WTC11 (cell line): ENCODE measurements around the gene CABP1. TPM values are rescaled to one million over a fixed set of nuclear protein-coding genes. Genes with fewer than 3 reads are reported as not detected.

Experiments
- ATAC-seq: fragments of 200-7000 bp; cut with Tn5 transposase; 2 replicates; pipeline ENCODE4 v1.10.0; 2021; ENCODE audit warnings: mild to moderate bottlenecking, moderate library complexity
- CTCF ChIA-PET: fragments of 300-600 bp; sonication (Branson Sonifier 250); formaldehyde crosslinking; loops from one replicate; lab custom pipeline; 2021; ENCODE audit warnings: antibody characterized with exemption; lab: Charles Lee
- POLR2A ChIA-PET: fragments of 350-600 bp; sonication (Branson Sonifier 250); formaldehyde crosslinking; loops from one replicate; lab custom pipeline; 2021; ENCODE audit warnings: antibody characterized with exemption; lab: Charles Lee
- DNase-seq: peaks from one replicate; pipeline ENCODE4 v3.0.0; 2021; ENCODE audit warnings: low spot score
- H3K27ac Mint-ChIP-seq: 2 replicates; pipeline ENCODE4 v1.8.0; 2021; ENCODE audit warnings: mixed read lengths
- H3K27me3 Mint-ChIP-seq: 2 replicates; pipeline ENCODE4 v1.8.0; 2021; ENCODE audit warnings: low read depth, mild to moderate bottlenecking, moderate library complexity, mixed read lengths
- H3K36me3 Mint-ChIP-seq: 2 replicates; pipeline ENCODE4 v1.8.0; 2021; ENCODE audit warnings: mixed read lengths
- H3K4me1 Mint-ChIP-seq: 2 replicates; pipeline ENCODE4 v1.8.0; 2022; ENCODE audit warnings: mixed read lengths
- H3K4me3 Mint-ChIP-seq: 2 replicates; pipeline ENCODE4 v1.8.0; 2021; ENCODE audit warnings: mild to moderate bottlenecking, moderate library complexity, mixed read lengths
- H3K9me3 Mint-ChIP-seq: 2 replicates; pipeline ENCODE4 v1.8.0; 2021; ENCODE audit warnings: mixed read lengths
- JAZF1 ChIP-seq: fragments of 250-450 bp; sonication (Bioruptor Pico); IDR thresholded peaks from 2 replicates; pipeline ENCODE4 v1.9.0; 2021; ENCODE audit warnings: moderate library complexity, mild to moderate bottlenecking, inconsistent platforms
- KAT7 ChIP-seq: sonication (generic); formaldehyde crosslinking; IDR thresholded peaks from 2 replicates; pipeline ENCODE4 v1.8.1; 2023; ENCODE audit warnings: missing genetic modification reagents, mild to moderate bottlenecking, borderline replicate concordance
- MXD4 ChIP-seq: fragments of 250-450 bp; sonication (Bioruptor Pico); IDR thresholded peaks from 2 replicates; pipeline ENCODE4 v1.8.0; 2021; ENCODE audit warnings: mild to moderate bottlenecking, moderate library complexity, borderline replicate concordance
- NFE2L1 ChIP-seq: sonication (generic); formaldehyde crosslinking; IDR thresholded peaks from 2 replicates; pipeline ENCODE4 v1.8.1; 2023; ENCODE audit warnings: missing genetic modification reagents
- NFYB ChIP-seq: sonication (generic); formaldehyde crosslinking; conservative IDR thresholded peaks from 2 replicates; pipeline ENCODE4 v1.8.0; 2022; ENCODE audit warnings: low read depth, missing genetic modification reagents
- NR3C1 ChIP-seq: sonication (generic); formaldehyde crosslinking; conservative IDR thresholded peaks from 2 replicates; pipeline ENCODE4 v1.8.1; 2023; ENCODE audit warnings: low read depth, mild to moderate bottlenecking, missing genetic modification reagents
- OVOL2 ChIP-seq: fragments of 250-450 bp; sonication (Bioruptor Pico); IDR thresholded peaks from 2 replicates; pipeline ENCODE4 v1.9.0; 2021; ENCODE audit warnings: mild to moderate bottlenecking, borderline replicate concordance
- RELA ChIP-seq: sonication (generic); formaldehyde crosslinking; IDR thresholded peaks from 2 replicates; pipeline ENCODE4 v1.8.1; 2022; ENCODE audit warnings: missing genetic modification reagents, mild to moderate bottlenecking, borderline replicate concordance
- SMAD4 ChIP-seq: sonication (generic); formaldehyde crosslinking; IDR thresholded peaks from 2 replicates; pipeline ENCODE4 v1.8.0; 2022; ENCODE audit warnings: mild to moderate bottlenecking, missing genetic modification reagents
- SOX15 ChIP-seq: fragments of 250-450 bp; sonication (Bioruptor Pico); IDR thresholded peaks from 2 replicates; pipeline ENCODE4 v1.9.0; 2021; ENCODE audit warnings: mild to moderate bottlenecking
- TEAD4 ChIP-seq: sonication (generic); formaldehyde crosslinking; IDR thresholded peaks from 2 replicates; pipeline ENCODE4 v1.8.0; 2022; ENCODE audit warnings: mild to moderate bottlenecking, missing genetic modification reagents
- ZNF121 ChIP-seq: sonication (generic); formaldehyde crosslinking; IDR thresholded peaks from 2 replicates; pipeline ENCODE4 v1.8.0; 2023; ENCODE audit warnings: missing genetic modification reagents
- ZNF219 ChIP-seq: sonication (generic); formaldehyde crosslinking; IDR thresholded peaks from 2 replicates; pipeline ENCODE4 v1.8.0; 2023; ENCODE audit warnings: missing genetic modification reagents, mild to moderate bottlenecking, borderline replicate concordance
- ZNF396 ChIP-seq: fragments of 250-450 bp; sonication (Bioruptor Pico); IDR thresholded peaks from 2 replicates; pipeline ENCODE4 v1.8.0; 2021; ENCODE audit warnings: mild to moderate bottlenecking, moderate library complexity, borderline replicate concordance
- ZNF671 ChIP-seq: fragments of 250-450 bp; sonication (Bioruptor Pico); IDR thresholded peaks from 2 replicates; pipeline ENCODE4 v1.8.0; 2021; ENCODE audit warnings: mild to moderate bottlenecking
- total RNA-seq: library from RNA; stranded (reverse); gene quantifications from 3 replicates; pipeline ENCODE4 v1.2.3, GENCODE V29; 2021
- TF ChIP-seq, protein P1 (sequence below): fragments of 250-450 bp; sonication (Bioruptor Pico); IDR thresholded peaks from 2 replicates; pipeline ENCODE4 v1.9.0; 2021; ENCODE audit warnings: mild to moderate bottlenecking
- TF ChIP-seq, protein P2 (sequence below): fragments of 250-450 bp; sonication (Bioruptor Pico); conservative IDR thresholded peaks from 2 replicates; pipeline ENCODE4 v1.9.0; 2021; ENCODE audit warnings: mild to moderate bottlenecking
- TF ChIP-seq, protein P3 (sequence below): sonication (generic); formaldehyde crosslinking; conservative IDR thresholded peaks from 2 replicates; pipeline ENCODE4 v1.8.1; 2023; ENCODE audit warnings: mild to moderate bottlenecking, low read depth, missing genetic modification reagents, moderate library complexity
- TF ChIP-seq, protein P4 (sequence below): fragments of 250-450 bp; sonication (Bioruptor Pico); IDR thresholded peaks from 2 replicates; pipeline ENCODE4 v1.9.0; 2021; ENCODE audit warnings: mild to moderate bottlenecking

CABP1 gene
- total RNA-seq, 1 experiment from 2014 or later, result 14.1 TPM

DNA sequence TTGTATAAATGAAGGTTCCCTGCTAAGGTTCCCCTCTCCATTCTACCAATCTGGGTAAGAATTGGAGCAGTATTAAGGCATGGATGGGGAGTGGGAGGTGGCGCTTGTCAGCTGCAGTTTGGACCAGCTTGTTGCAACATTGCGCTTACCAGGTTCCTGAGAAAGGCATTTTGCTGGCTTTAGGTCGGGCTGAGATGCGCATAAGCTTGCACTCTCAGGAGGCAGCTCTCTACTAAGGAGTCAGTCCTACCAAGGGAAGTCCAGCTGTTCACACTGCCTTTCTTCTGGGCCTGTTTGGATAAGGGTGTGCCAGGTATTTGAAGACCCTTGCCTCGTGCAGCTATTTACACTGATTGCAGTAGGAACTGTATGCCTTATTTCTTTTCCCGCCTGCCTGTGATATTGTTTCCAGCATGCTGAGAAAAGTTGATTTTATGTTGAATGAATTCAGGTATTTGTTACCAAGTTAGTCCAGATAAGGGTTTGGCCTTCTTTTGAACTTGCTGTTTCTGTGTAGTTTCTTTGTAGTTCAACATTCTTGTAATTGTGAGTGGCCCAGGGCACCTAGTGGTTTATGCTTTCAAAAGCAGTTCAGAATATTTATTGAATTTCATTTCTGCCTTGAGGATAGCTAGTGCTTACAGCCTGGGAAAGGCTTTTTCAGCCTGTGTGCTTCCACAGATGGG, 49.1 kb downstream of the CABP1 start:
- peak overlapping the region; percentile 65 for H3K27ac Mint-ChIP-seq
- peak overlapping the region; percentile 87 for H3K4me3 Mint-ChIP-seq
- TF ChIP-seq ZNF671 (CRISPR knock-in tag) (no peak), ZNF219 (CRISPR knock-in tag) (no peak), RELA (no peak), NFYB (CRISPR knock-in tag) (no peak), KAT7 (CRISPR knock-in tag) (no peak), JAZF1 (no peak), SMAD4 (CRISPR knock-in tag) (no peak), NFE2L1 (no peak), SOX15 (CRISPR knock-in tag) (no peak), OVOL2 (no peak)
- TF ChIP-seq, protein P1, sequence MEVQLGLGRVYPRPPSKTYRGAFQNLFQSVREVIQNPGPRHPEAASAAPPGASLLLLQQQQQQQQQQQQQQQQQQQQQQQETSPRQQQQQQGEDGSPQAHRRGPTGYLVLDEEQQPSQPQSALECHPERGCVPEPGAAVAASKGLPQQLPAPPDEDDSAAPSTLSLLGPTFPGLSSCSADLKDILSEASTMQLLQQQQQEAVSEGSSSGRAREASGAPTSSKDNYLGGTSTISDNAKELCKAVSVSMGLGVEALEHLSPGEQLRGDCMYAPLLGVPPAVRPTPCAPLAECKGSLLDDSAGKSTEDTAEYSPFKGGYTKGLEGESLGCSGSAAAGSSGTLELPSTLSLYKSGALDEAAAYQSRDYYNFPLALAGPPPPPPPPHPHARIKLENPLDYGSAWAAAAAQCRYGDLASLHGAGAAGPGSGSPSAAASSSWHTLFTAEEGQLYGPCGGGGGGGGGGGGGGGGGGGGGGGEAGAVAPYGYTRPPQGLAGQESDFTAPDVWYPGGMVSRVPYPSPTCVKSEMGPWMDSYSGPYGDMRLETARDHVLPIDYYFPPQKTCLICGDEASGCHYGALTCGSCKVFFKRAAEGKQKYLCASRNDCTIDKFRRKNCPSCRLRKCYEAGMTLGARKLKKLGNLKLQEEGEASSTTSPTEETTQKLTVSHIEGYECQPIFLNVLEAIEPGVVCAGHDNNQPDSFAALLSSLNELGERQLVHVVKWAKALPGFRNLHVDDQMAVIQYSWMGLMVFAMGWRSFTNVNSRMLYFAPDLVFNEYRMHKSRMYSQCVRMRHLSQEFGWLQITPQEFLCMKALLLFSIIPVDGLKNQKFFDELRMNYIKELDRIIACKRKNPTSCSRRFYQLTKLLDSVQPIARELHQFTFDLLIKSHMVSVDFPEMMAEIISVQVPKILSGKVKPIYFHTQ (CRISPR knock-in tag), result no peak
- TF ChIP-seq, protein P2, sequence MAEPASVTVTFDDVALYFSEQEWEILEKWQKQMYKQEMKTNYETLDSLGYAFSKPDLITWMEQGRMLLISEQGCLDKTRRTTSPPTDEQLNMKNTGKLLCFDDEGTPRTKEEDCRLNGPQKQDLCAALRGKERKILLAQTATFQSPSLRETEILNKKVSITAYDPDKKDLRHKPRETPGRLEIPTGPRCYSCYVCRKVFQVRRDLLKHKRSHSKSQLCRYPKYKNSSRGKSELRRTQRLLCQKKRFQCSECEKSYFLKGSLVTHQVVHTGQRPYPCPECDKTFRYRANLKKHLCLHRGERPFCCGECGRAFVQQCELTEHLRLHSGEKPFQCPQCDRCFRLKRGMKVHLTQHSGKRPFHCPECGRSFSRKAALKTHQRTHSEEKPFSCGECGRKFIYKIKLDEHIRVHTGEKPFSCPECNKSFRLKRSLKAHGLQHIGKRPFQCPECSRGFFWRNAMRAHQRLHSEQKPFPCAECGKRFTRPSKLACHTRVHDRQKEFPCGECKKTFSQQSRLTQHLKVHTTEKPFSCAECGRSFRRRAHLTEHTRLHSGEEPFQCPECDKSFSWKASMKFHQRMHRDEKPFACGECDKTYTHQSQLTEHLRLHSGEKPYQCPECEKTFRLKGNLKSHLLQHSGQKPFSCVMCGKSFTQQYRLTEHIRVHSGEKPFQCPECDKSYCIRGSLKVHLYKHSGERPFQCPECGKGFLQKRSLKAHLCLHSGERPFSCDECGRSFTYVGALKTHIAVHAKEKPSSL, result no peak
- TF ChIP-seq, protein P3, sequence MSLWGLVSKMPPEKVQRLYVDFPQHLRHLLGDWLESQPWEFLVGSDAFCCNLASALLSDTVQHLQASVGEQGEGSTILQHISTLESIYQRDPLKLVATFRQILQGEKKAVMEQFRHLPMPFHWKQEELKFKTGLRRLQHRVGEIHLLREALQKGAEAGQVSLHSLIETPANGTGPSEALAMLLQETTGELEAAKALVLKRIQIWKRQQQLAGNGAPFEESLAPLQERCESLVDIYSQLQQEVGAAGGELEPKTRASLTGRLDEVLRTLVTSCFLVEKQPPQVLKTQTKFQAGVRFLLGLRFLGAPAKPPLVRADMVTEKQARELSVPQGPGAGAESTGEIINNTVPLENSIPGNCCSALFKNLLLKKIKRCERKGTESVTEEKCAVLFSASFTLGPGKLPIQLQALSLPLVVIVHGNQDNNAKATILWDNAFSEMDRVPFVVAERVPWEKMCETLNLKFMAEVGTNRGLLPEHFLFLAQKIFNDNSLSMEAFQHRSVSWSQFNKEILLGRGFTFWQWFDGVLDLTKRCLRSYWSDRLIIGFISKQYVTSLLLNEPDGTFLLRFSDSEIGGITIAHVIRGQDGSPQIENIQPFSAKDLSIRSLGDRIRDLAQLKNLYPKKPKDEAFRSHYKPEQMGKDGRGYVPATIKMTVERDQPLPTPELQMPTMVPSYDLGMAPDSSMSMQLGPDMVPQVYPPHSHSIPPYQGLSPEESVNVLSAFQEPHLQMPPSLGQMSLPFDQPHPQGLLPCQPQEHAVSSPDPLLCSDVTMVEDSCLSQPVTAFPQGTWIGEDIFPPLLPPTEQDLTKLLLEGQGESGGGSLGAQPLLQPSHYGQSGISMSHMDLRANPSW (CRISPR knock-in tag), result no peak
- DNase-seq (peak; percentile 30), ATAC-seq (no peak)
- peaks cover 63% of the 10 kb centered on the region for H3K4me1 Mint-ChIP-seq
- POLR2A ChIA-PET, result interaction anchor here (1.1 kb wide), 1 partner anchor 21 kb away, joined by 4 read pairs; no protein-coding TSS in a partner anchor
- H3K27me3 Mint-ChIP-seq, result no peaks in the 10 kb centered on the region
- peaks cover 6% of the 10 kb centered on the region for H3K36me3 Mint-ChIP-seq
- H3K9me3 Mint-ChIP-seq, result no peaks in the 10 kb centered on the region
- CTCF ChIA-PET, result interaction anchor here (0.5 to 3.6 kb wide), 5 partner anchors 41 to 322 kb away, joined by 3 to 24 read pairs (median 3); no protein-coding TSS in a partner anchor

DNA sequence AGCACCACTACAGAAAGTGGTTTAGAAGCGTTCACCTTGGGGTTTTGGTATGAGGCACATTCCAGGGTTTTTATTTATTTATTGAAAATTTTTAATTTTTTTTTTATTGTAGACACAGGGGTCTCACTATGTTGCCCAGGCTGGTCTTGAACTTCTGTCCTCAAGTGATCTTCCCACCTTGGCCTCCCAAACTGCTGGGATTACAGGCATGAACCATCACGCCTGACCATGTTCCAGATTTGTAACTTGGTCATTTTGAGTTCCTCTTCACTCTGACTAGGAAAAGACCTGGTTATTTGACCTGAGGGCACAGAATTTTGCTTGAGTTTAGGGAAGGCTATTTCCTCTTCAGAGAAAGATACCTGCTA, 49.6 kb downstream of the CABP1 start:
- ATAC-seq (no peak), DNase-seq (no peak)
- peak overlapping the region; percentile 87 for H3K4me3 Mint-ChIP-seq
- no peaks in the 10 kb centered on the region for H3K9me3 Mint-ChIP-seq
- no peak for TF ChIP-seq MXD4 (CRISPR knock-in tag)
- peak; percentile 58; the same call in 1 of the 2 replicates for TF ChIP-seq ZNF121 (CRISPR knock-in tag)
- TF ChIP-seq TEAD4 (CRISPR knock-in tag), result no peak
- TF ChIP-seq, protein P4, sequence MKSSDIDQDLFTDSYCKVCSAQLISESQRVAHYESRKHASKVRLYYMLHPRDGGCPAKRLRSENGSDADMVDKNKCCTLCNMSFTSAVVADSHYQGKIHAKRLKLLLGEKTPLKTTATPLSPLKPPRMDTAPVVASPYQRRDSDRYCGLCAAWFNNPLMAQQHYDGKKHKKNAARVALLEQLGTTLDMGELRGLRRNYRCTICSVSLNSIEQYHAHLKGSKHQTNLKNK (CRISPR knock-in tag), result no peak
- TF ChIP-seq ZNF396, result no peak
- no peak for TF ChIP-seq NR3C1
- CTCF ChIA-PET, result interaction anchor here (3.6 kb wide), 1 partner anchor 41 kb away, joined by 24 read pairs; no protein-coding TSS in a partner anchor
- H3K27ac Mint-ChIP-seq, result peak overlapping the region; percentile 85
- POLR2A ChIA-PET, result interaction anchor here (1.1 kb wide), 1 partner anchor 21 kb away, joined by 4 read pairs; no protein-coding TSS in a partner anchor
- H3K4me1 Mint-ChIP-seq, result peaks cover 69% of the 10 kb centered on the region
- H3K36me3 Mint-ChIP-seq, result peaks cover 11% of the 10 kb centered on the region
- H3K27me3 Mint-ChIP-seq, result no peaks in the 10 kb centered on the region
